GM23248 (cell line): Measurements from ENCODE around the gene PPL. TPM values are rescaled to one million over a fixed set of nuclear protein-coding genes. Genes with fewer than 3 reads are reported as not detected.

Experiments used
- DNase-seq: peaks from one replicate; pipeline ENCODE4 v3.0.0-alpha.2; 2015
- H2AFZ ChIP-seq: fragments of 200-600 bp; sonication (generic); 2 replicates; pipeline ENCODE4 v1.6.1; 2016; ENCODE audit warnings: antibody characterized with exemption
- H3F3A ChIP-seq: fragments of 200-600 bp; sonication (generic); 2 replicates; pipeline ENCODE4 v1.6.1; 2016; ENCODE audit warnings: mild to moderate bottlenecking, antibody characterized with exemption, mixed run types; ENCODE audit not compliant: insufficient read depth
- H3K27ac ChIP-seq: fragments of 200-600 bp; sonication (generic); 2 replicates; pipeline ENCODE4 v1.5.1; 2016; ENCODE audit warnings: mild to moderate bottlenecking
- H3K27me3 ChIP-seq: fragments of 200-600 bp; sonication (generic); replicated peaks from 2 replicates; pipeline ENCODE4 v1.6.1; 2016; ENCODE audit warnings: mild to moderate bottlenecking; ENCODE audit not compliant: insufficient read depth
- H3K36me3 ChIP-seq: fragments of 200-600 bp; sonication (generic); 2 replicates; pipeline ENCODE4 v1.6.1; 2016; ENCODE audit warnings: low read depth, mild to moderate bottlenecking
- H3K4me1 ChIP-seq: fragments of 200-600 bp; sonication (generic); 2 replicates; pipeline ENCODE4 v1.6.1; 2016; ENCODE audit warnings: mild to moderate bottlenecking; ENCODE audit not compliant: insufficient read depth
- H3K4me2 ChIP-seq: fragments of 200-600 bp; sonication (generic); one replicate; pipeline ENCODE4 v1.6.1; 2016; ENCODE audit warnings: mild to moderate bottlenecking; ENCODE audit not compliant: unreplicated experiment
- H3K4me3 ChIP-seq: fragments of 200-600 bp; sonication (generic); 2 replicates; pipeline ENCODE4 v1.5.1; 2016; ENCODE audit warnings: mild to moderate bottlenecking
- H3K79me2 ChIP-seq: fragments of 200-600 bp; sonication (generic); 2 replicates; pipeline ENCODE4 v1.6.1; 2016; ENCODE audit warnings: mild to moderate bottlenecking; ENCODE audit not compliant: insufficient read depth
- H3K9ac ChIP-seq: fragments of 200-600 bp; sonication (generic); 2 replicates; pipeline ENCODE4 v1.6.1; 2016; ENCODE audit warnings: mild to moderate bottlenecking
- H3K9me2 ChIP-seq: fragments of 200-600 bp; sonication (generic); 2 replicates; pipeline ENCODE4 v1.6.1; 2016; ENCODE audit warnings: mixed run types, mild to moderate bottlenecking, moderate library complexity; ENCODE audit not compliant: insufficient read depth
- H3K9me3 ChIP-seq: fragments of 200-600 bp; sonication (generic); one replicate; pipeline ENCODE4 v1.6.1; 2017; ENCODE audit warnings: low read depth
- H4K20me1 ChIP-seq: fragments of 200-600 bp; sonication (generic); 2 replicates; pipeline ENCODE4 v1.6.0; 2016; ENCODE audit not compliant: insufficient read depth
- EZH2 ChIP-seq: fragments of 200-600 bp; sonication (generic); IDR thresholded peaks from 2 replicates; pipeline ENCODE4 v1.6.1; 2018; ENCODE audit warnings: antibody characterized with exemption, mild to moderate bottlenecking; ENCODE audit not compliant: insufficient read depth, poor library complexity, severe bottlenecking
- EZH2phosphoT487 ChIP-seq: fragments of 200-600 bp; sonication (generic); IDR thresholded peaks from 2 replicates; pipeline ENCODE4 v1.6.1; 2018; ENCODE audit warnings: antibody characterized with exemption, moderate library complexity, mild to moderate bottlenecking, low read depth; ENCODE audit not compliant: insufficient read depth
- WGBS, 2 experiments: methylation state at CpG; one replicate each; pipeline ENCODE4 v1.1.6; 2015 to 2017; ENCODE audit warnings: low lambda C conversion rate in 2 of 2, low coverage in 1 of 2; ENCODE audit errors: missing lambda C conversion rate in 2 of 2; 5-methylcytosine and 5-hydroxymethylcytosine counted together
- in situ Hi-C: fragments of 300-500 bp; cut with MboI; formaldehyde crosslinking; loops from 2 replicates; pipeline ENCODE4 v1.15.0; 2020
- polyA plus RNA-seq: library from polyadenylated mRNA; unstranded; fragments of >200 nt; fragmentation: Nextera tagmentation; extraction: Ambion mirVana; gene quantifications from 2 replicates; pipeline ENCODE4 v1.2.1, GENCODE V29; 2016
- total RNA-seq: library from RNA; depleted of rRNA; stranded (reverse); fragments of >200 nt; shearing (Covaris generic); gene quantifications from 2 replicates; pipeline ENCODE4 v1.2.3, GENCODE V29; 2014; rRNA removed

PPL gene
- total and polyA plus RNA-seq, 2 experiments from 2014 or later: 1.2 to 1.7 TPM

DNA sequence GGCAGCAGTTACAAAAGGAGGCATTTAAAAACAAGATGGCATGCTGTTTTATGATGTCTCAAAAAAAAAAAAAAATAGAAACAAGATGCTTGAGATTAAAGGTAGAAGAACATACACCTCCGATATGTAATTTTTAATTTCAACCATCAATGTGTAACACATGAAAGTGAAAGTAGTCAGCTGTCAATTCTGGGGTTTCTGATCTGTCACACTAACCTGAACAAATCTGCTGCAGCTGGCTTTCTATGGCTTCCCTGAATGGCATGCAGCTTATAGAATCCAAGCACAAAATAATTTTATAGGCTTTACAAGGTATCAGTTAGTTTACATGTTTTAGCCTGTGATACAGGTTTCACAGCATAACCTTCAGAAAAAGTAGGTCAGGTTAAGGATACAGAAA, 103.4 kb downstream of the PPL start:
- Histone ChIP-seq H3K27ac (no peak overlapping the region), H4K20me1 (no peaks in the 10 kb centered on the region), H3K4me1 (no peaks in the 10 kb centered on the region), H3K9ac (no peak overlapping the region), H3K9me2 (no peaks in the 10 kb centered on the region), H2AFZ (no peak overlapping the region), H3K9me3 (no peaks in the 10 kb centered on the region), H3K36me3 (peaks cover 49% of the 10 kb centered on the region), H3F3A (no peaks in the 10 kb centered on the region), H3K4me3 (no peak overlapping the region), H3K4me2 (no peak overlapping the region), H3K79me2 (peaks cover 67% of the 10 kb centered on the region), H3K27me3 (no peaks in the 10 kb centered on the region)
- TF ChIP-seq EZH2phosphoT487 (no peak), EZH2 (no peak)
- DNase-seq: no peak
- in situ Hi-C loops: no loop called here
- WGBS, 2 experiments: 93 to 98% methylated on average over 1 of the region's 1 CpG

DNA sequence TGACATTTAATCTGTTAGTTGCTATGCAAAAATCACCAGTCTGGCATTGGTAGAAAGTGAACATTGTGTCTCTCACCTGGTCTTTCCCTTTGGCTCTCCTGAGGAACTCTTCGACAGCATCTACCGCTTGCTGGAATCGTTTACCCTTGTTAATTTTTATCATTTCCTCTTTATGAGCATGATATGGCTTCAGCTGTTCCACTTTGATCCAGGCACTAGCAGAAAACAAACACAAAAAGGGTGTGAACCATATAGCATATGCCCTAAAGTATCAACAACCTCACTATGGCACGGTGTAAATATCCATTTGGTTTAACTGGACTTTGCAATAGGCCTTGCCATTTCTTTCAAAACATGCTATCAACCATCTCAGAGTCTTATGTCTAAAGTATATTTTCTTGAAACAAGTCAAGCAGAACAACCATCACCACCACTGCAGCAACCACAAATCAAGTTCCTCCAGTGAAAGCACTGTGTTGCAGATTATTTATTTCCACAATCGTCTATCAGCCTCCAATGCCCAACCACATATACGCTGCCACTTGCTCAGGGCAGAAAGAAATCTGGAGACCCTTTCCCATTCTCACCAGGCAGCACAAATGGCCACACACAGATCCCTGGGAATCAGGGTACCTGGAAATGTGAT, 104.1 kb downstream of the PPL start:
- no peaks in the 10 kb centered on the region for H3F3A ChIP-seq
- H2AFZ ChIP-seq: no peak overlapping the region
- WGBS, 2 experiments: 91 to 93% methylated on average over 6 of the region's 6 CpGs
- H3K9me2 ChIP-seq: no peaks in the 10 kb centered on the region
- H3K4me3 ChIP-seq: no peak overlapping the region
- H3K4me1 ChIP-seq: no peaks in the 10 kb centered on the region
- no peaks in the 10 kb centered on the region for H3K27me3 ChIP-seq
- H3K9me3 ChIP-seq: no peaks in the 10 kb centered on the region
- H3K4me2 ChIP-seq: no peak overlapping the region
- H3K79me2 ChIP-seq: peaks cover 68% of the 10 kb centered on the region
- no peak for DNase-seq
- in situ Hi-C loops: no loop called here
- no peak overlapping the region for H3K27ac ChIP-seq
- no peak for TF ChIP-seq EZH2
- TF ChIP-seq EZH2phosphoT487: no peak
- no peaks in the 10 kb centered on the region for H4K20me1 ChIP-seq
- peaks cover 55% of the 10 kb centered on the region for H3K36me3 ChIP-seq
- H3K9ac ChIP-seq: no peak overlapping the region

Other genes with a start within 250 kb of the PPL start
- gene NUDT16L1, start 243.6 kb downstream of the PPL start, total RNA-seq: 34.8 and 43.6 TPM in 2 replicates
- gene NUDT16L1, start 243.6 kb downstream of the PPL start, polyA plus RNA-seq: 42.9 and 43.6 TPM in 2 replicates
- gene ANKS3, start 202.9 kb downstream of the PPL start, total RNA-seq: 17.6 and 20.0 TPM in 2 replicates
- 12.8 and 13.0 TPM in 2 replicates for gene ANKS3, start 202.9 kb downstream of the PPL start, polyA plus RNA-seq
- gene DNAAF8, start 202.6 kb downstream of the PPL start, total RNA-seq: 0.25 and 0.86 TPM in 2 replicates
- gene DNAAF8, start 202.6 kb downstream of the PPL start, polyA plus RNA-seq: 1.7 and 2.3 TPM in 2 replicates
- gene ZNF500, start 170.0 kb downstream of the PPL start, total RNA-seq: 12.3 and 19.0 TPM in 2 replicates
- gene ZNF500, start 170.0 kb downstream of the PPL start, polyA plus RNA-seq: 7.4 and 8.8 TPM in 2 replicates
- not detected in 2 replicates for gene SEPTIN12, start 148.8 kb downstream of the PPL start, total RNA-seq
- not detected in 2 replicates for gene SEPTIN12, start 148.8 kb downstream of the PPL start, polyA plus RNA-seq
- gene SMIM22, start 141.8 kb downstream of the PPL start, total RNA-seq: not detected in 2 replicates
- not detected in 2 replicates for gene SMIM22, start 141.8 kb downstream of the PPL start, polyA plus RNA-seq
- 17.7 and 27.3 TPM in 2 replicates for gene ROGDI, start 134.5 kb downstream of the PPL start, total RNA-seq
- gene ROGDI, start 134.5 kb downstream of the PPL start, polyA plus RNA-seq: 21.4 and 25.2 TPM in 2 replicates
- gene GLYR1, start 89.9 kb downstream of the PPL start, total RNA-seq: 27.4 and 31.2 TPM in 2 replicates
- gene GLYR1, start 89.9 kb downstream of the PPL start, polyA plus RNA-seq: 36.6 and 39.9 TPM in 2 replicates
- gene UBN1, start 89.7 kb downstream of the PPL start, total RNA-seq: 16.4 and 18.1 TPM in 2 replicates
- 9.3 and 9.9 TPM in 2 replicates for gene UBN1, start 89.7 kb downstream of the PPL start, polyA plus RNA-seq
- not detected in 2 replicates for gene SEC14L5, start 21.2 kb upstream of the PPL start, total RNA-seq
- gene SEC14L5, start 21.2 kb upstream of the PPL start, polyA plus RNA-seq: not detected in 2 replicates
- 33.4 and 61.0 TPM in 2 replicates for gene NAGPA, start 96.8 kb upstream of the PPL start, total RNA-seq
- gene NAGPA, start 96.8 kb upstream of the PPL start, polyA plus RNA-seq: 16.2 and 16.3 TPM in 2 replicates
- not detected in 2 replicates for gene C16orf89, start 128.8 kb upstream of the PPL start, total RNA-seq
- gene C16orf89, start 128.8 kb upstream of the PPL start, polyA plus RNA-seq: not detected in 2 replicates
- 34.1 and 36.5 TPM in 2 replicates for gene ALG1, start 134.7 kb upstream of the PPL start, total RNA-seq
- 45.4 and 48.0 TPM in 2 replicates for gene ALG1, start 134.7 kb upstream of the PPL start, polyA plus RNA-seq
- gene EEF2KMT, start 160.6 kb upstream of the PPL start, total RNA-seq: 11.2 and 12.4 TPM in 2 replicates
- gene EEF2KMT, start 160.6 kb upstream of the PPL start, polyA plus RNA-seq: 13.9 and 16.2 TPM in 2 replicates